HG03521 (cell line): Measurements from ENCODE around the gene MLPH.

ENCODE experiments used
- ATAC-seq: cut with Tn5 transposase; IDR thresholded peaks from one replicate; pipeline ENCODE4 v1.9.1; 2021; ENCODE audit warnings: mild to moderate bottlenecking, moderate library complexity; ENCODE audit not compliant: unreplicated experiment

MLPH gene

GRCh38 chr2:237475704-237476141, 11.3 kb upstream of the MLPH start:
- no peak for ATAC-seq

- ATAC-seq = no peak
These were observed 9.0 kb upstream of the MLPH start for GRCh38 chr2:237478095-237478494.

- no peak for ATAC-seq
These were observed 8.1 kb upstream of the MLPH start for GRCh38 chr2:237478979-237479378.

DNA sequence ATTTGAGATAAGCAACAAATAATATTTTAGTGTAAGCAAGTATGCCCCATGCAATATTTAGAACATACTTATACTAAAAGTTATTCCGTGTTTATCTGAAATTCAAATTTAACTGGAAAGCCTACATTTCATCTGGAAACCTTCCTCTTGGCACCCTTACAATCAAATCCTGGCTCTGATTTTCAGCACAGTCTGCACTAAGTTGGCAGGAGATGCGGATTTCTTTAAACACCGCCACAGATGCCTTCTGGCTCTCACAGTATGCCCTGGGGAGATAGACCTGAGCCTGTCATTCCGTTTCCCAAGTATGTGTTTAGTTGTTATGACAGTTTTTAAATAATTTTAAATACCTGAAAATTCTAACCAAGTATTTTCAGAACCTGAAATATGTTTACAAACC, 7.3 kb upstream of the MLPH start:
- no peak for ATAC-seq

DNA sequence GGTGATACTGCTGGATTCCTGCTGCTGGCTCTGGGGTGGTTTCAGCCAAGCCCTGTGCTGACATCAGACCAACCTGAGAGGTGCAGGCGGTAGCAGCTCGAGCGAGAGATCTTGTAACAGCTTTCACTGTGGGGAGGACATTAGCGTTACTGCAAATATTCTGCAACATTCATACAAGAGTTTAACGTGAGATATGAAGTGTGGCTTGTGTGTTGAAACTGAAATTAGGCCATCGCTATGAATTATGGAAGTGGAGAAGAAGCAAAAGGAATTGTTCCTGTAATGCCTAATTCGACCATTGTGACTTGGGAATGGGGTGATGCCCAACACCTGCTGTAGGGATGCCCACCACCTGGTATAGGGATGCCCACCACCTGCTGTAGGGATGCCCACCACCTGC, 6.5 kb upstream of the MLPH start:
- ATAC-seq = no peak

DNA sequence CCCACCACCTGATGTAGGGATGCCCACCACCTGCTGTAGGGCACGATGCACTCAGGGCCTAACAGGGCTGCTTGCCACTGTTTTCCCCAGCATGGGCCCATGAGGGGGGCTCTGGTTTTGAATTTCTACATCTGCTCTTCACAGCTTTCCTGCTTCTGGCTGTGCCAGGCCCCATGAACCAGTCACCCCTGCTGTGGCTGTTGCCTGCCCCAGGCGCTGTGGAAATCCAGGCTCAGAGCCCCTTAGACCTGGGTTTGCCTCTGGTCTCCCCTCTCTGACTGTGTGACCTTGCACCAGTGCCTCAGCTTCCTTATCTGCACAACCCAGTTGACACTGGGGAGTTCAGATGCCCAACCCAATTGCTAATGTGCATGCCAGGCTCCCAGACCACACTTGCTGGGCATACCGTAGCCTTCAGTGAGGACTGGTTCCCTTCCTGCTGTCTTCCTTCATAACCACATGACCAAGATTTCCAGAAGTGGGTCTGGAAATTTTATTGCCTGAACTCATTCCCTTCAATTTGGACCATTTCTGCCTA, 6.0 kb upstream of the MLPH start:
- ATAC-seq = no peak

GRCh38 chr2:237482485-237482884, 4.6 kb upstream of the MLPH start:
- ATAC-seq = no peak

DNA sequence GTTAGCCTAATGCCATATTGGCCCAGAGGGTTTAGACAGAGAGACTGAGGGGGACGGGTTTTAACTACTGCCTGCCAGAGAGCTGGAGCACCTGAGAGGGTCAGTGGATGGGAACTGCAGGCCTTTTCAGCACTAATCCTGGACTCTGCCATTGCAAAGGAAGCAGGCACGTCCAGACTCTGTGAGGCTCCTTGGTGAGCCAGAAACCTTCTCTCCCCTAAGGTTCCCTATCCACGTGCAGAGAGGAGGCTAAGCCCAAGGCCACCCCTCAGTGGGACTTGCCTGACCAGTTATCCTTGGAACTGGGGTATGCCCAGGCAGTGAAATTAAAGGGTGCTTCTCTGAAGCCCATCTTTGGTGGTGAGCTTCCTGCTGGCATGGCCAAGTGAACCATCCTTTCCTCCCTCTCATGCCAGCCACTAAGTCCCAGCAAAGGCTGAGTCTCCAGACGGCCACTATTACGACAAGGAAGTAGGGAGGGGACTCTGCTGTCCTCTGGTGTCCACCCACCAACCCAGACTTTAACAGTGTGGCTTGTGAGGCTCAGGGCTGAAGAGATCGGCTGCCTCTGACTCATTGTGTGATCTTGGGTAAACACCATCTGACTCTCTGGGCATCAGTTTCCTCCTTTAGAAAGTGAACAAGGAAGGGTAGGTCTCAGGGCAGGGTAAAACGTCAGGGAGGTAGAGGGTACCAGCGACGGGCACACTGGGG, 3.9 kb upstream of the MLPH start:
- ATAC-seq = no peak

- no peak for ATAC-seq
These were observed 1.7 kb upstream of the MLPH start for GRCh38 chr2:237485304-237485703.

DNA sequence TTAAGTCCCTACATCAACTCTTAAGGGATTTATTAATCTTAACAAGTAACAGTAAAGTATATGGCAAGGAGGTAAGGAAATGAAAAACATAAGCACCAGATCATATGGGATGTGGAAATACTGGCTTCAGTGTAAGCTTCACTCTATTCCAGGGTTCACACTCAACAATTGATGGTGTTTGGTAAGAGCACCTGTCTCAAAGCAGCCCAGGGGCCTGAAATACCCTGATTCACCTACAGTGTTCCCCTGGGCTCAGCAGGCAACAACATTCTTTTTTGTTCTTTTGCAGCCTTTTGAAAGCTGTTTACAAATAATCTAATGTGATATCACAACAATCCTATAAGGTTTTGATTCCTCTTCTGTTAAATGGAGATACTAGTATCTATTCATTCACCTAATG, 1.2 kb upstream of the MLPH start:
- ATAC-seq = no peak

- ATAC-seq = no peak
These were observed 675 bp upstream of the MLPH start for GRCh38 chr2:237486334-237486818.

- ATAC-seq = no peak
These were observed 445 bp downstream of the MLPH start for GRCh38 chr2:237487496-237487895.

DNA sequence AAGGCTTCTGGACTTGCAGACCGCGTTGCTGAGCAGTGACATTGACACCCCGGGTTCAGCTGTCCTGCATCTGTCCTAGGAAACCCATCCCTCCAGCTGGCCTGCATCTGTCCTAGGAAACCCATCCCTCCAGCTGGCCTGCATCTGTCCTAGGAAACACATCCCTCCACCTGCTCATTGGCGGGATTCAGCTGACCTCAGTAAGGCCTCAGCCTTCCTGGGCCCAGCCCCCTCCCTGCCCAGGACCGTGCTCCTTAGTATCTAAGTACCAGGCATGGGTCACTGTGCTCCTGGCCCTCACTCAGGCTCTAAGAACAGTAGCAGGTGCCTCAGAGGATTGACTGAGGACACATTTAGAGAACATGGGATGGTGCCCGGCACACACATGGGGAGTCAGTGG, 1.2 kb downstream of the MLPH start:
- ATAC-seq = no peak

- no peak for ATAC-seq
These were observed 2.1 kb downstream of the MLPH start for GRCh38 chr2:237488901-237489860.

DNA sequence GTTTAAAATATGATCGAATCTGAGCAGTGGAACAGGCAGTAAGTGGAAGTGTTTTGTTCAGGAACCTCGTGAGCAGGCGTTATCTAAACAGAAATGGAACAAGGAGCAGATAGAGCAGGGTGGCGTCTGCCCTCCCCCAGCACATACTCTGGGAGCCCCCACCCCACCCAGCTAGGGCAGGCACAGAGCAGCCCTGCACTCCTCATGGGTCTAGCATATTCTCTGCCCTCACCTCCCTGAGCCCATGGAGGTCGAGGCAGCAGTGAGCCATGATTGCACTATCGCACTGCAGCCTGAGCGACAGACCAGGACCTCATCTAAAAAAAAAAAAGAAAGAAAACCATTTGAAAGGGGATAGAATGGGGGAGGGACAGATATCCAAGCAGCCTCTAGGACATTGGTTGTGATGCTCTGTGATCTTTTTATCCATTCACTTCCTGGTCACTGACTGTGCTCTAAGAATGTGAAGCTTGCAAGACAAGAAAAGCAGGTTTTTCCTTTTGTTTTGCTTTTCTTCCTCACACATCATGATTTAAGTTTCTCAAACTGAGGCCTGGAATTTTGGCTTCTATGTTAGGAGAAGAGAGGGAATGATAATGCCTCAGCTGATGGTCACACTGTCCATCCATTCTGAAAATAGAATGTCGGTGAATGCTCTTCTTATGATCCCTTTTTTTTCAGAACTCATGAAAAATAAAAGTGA, 3.1 kb downstream of the MLPH start:
- ATAC-seq = no peak

DNA sequence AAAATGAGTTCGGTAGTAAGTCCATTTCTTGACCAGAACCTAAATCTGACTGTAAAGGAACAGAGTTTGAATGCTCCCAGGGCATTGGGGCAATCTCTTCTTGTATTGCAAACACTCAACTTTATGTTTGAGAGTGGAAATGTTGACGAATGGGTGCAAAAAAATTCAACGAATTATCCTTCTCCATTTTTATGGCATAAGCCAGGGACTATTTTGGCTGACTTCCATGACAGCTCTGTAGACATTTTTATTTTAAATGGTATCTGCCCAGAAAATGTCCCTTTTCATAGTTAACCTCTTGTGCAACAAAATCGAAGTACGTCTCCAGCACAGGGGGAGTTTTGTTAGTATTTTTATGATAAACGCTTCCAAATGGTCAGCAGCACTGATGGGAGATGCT, 3.7 kb downstream of the MLPH start:
- ATAC-seq = no peak

- ATAC-seq = no peak
These were observed 4.6 kb downstream of the MLPH start for GRCh38 chr2:237491515-237492118.

- no peak for ATAC-seq
These were observed 5.3 kb downstream of the MLPH start for GRCh38 chr2:237492137-237492890.

GRCh38 chr2:237494066-237494465, 7.0 kb downstream of the MLPH start:
- no peak for ATAC-seq
